PFSK-1 (cell line): Measurements from ENCODE around the gene TRIM10.

Experiments
- POLR2AphosphoS5 ChIP-seq: IDR thresholded peaks from 2 replicates; pipeline ENCODE4 v1.6.1; 2012; ENCODE audit warnings: low read depth, mild to moderate bottlenecking, control low read depth, low read length, moderate library complexity
- SIN3A ChIP-seq: IDR thresholded peaks from 2 replicates; pipeline ENCODE4 v1.6.1; 2012; ENCODE audit warnings: mild to moderate bottlenecking, low read length, moderate library complexity, borderline replicate concordance; ENCODE audit not compliant: insufficient read depth
- TF ChIP-seq, protein P1 (sequence below), 2 experiments: IDR thresholded peaks; 2 replicates each; pipeline versions ENCODE4 v1.6.1 to v1.8.0; 2011 to 2012; ENCODE audit warnings: low read depth in 2 of 2, low read length in 2 of 2, control low read depth in 1 of 2, inconsistent platforms in 1 of 2, mild to moderate bottlenecking in 1 of 2, moderate library complexity in 1 of 2; ENCODE audit not compliant: insufficient read depth in 1 of 2

DNA sequence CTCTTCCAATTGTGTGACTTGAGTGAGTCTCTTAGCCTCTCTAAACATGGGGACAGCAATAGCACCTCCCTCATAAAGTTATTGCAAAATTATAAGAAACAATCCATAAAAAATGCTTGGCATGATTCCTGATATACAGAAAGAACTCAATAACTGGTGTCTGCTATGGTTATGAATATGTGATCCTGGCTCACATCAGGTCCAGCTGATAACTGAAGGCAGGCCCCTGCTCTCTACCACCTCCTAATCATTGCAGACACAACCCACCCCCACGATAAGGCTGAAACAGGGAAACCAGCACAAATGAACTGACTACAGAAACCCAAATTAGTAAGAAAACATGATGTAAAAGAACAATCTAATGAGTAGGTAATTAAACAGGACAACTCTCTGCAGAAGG lies 7.7 kb upstream of the TRIM10 start:
- TF ChIP-seq, protein P1, sequence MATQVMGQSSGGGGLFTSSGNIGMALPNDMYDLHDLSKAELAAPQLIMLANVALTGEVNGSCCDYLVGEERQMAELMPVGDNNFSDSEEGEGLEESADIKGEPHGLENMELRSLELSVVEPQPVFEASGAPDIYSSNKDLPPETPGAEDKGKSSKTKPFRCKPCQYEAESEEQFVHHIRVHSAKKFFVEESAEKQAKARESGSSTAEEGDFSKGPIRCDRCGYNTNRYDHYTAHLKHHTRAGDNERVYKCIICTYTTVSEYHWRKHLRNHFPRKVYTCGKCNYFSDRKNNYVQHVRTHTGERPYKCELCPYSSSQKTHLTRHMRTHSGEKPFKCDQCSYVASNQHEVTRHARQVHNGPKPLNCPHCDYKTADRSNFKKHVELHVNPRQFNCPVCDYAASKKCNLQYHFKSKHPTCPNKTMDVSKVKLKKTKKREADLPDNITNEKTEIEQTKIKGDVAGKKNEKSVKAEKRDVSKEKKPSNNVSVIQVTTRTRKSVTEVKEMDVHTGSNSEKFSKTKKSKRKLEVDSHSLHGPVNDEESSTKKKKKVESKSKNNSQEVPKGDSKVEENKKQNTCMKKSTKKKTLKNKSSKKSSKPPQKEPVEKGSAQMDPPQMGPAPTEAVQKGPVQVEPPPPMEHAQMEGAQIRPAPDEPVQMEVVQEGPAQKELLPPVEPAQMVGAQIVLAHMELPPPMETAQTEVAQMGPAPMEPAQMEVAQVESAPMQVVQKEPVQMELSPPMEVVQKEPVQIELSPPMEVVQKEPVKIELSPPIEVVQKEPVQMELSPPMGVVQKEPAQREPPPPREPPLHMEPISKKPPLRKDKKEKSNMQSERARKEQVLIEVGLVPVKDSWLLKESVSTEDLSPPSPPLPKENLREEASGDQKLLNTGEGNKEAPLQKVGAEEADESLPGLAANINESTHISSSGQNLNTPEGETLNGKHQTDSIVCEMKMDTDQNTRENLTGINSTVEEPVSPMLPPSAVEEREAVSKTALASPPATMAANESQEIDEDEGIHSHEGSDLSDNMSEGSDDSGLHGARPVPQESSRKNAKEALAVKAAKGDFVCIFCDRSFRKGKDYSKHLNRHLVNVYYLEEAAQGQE (IDR thresholded peaks at IDR 0.05; ENCODE audit: insufficient read depth in 1 of 2, low read depth in 2 of 2, low read length in 2 of 2), result no peak
- TF ChIP-seq POLR2AphosphoS5 (no peak), SIN3A (no peak)
